ENCODE measurements around the gene DYDC1. TPM values are rescaled to one million over a fixed set of nuclear protein-coding genes. Genes with fewer than 3 reads are reported as not detected.

The DYDC1 gene
- total and polyA plus RNA-seq, 2 of the 13 experiments (the other 11 are each of a cell fraction or from before 2014, with no cell fraction given) = not detected

GRCh38 chr10:80324086-80324485 lies 32.5 kb downstream of the DYDC1 start:
- Histone ChIP-seq H3K79me2 (ENCODE audit: insufficient read depth, low read length) (no peaks in the 10 kb centered on the region), H2AFZ (ENCODE audit: low read length) (no peak overlapping the region), H3K36me3 (replicated peaks in 1 of 2; ENCODE audit: control insufficient read depth in 1 of 2, insufficient read depth in 2 of 2, low read length in 2 of 2) (no peaks in the 10 kb centered on the region), H3K9me3 (ENCODE audit: low read length) (no peaks in the 10 kb centered on the region), H4K20me1 (ENCODE audit: insufficient read depth, low read length) (no peaks in the 10 kb centered on the region), H3K27me3 (ENCODE audit: control insufficient read depth in 1 of 2, insufficient read depth in 2 of 2, low read length in 2 of 2) (no peaks in the 10 kb centered on the region; a peak in 1 of 5 replicates), H3K4me2 (ENCODE audit: low read depth, low read length) (no peak overlapping the region), H3K9ac (ENCODE audit: insufficient read depth, low read depth, low read length) (no peak overlapping the region), H3K27ac (ENCODE audit: extremely low read length, insufficient read depth, low read length) (no peak overlapping the region), H3K4me1 (ENCODE audit: insufficient read depth, low read length) (peaks cover 51% of the 10 kb centered on the region), H3K4me3 (replicated peaks in 1 of 3; ENCODE audit: insufficient read depth in 1 of 3, low read depth in 2 of 3, low read length in 3 of 3) (no peak overlapping the region)
- BruUV-seq (replicated peaks) = no TSS peak
- in situ Hi-C loops (cut with HindIII; ENCODE audit: extremely low pct_ligation_motif_present, low pct_unique_long_range_greater_than_20kb) = no loop called here
- WGBS (ENCODE audit: low lambda C conversion rate) = 33% methylated on average over 1 of the region's 1 CpG
- intact Hi-C loops (cut with micrococcal nuclease; ENCODE audit: unreplicated experiment) = loop anchor here (5.0 kb wide), 1 partner anchor 62 kb away; no protein-coding TSS in a partner anchor
- TF ChIP-seq ZNF20 (CRISPR knock-in tag; IDR thresholded peaks at IDR 0.05) (no peak), FOSL2 (CRISPR knock-in tag; IDR thresholded peaks at IDR 0.05) (peak; percentile 54), ZKSCAN1 (IDR thresholded peaks at IDR 0.05; ENCODE audit: low read length) (0 out of 2 replicates have a peak, but pooled peaks have one; percentile 38)
- DNase-seq (ENCODE audit: low spot score) (no peak), ATAC-seq (no peak), FAIRE-seq (no peak)
- CTCF ChIA-PET (ENCODE audit: low intra/inter-chr PET ratio, low total read pairs) = no interaction called here
- POLR2A ChIA-PET = interaction anchor here (1.1 to 1.3 kb wide), 2 partner anchors 31 to 51 kb away, joined by 3 to 6 read pairs; no protein-coding TSS in a partner anchor

- WGBS (ENCODE audit: low lambda C conversion rate) = 58% methylated on average over 3 of the region's 3 CpGs
- ATAC-seq (no peak), DNase-seq (ENCODE audit: low spot score) (no peak), FAIRE-seq (no peak)
- in situ Hi-C loops (cut with HindIII; ENCODE audit: extremely low pct_ligation_motif_present, low pct_unique_long_range_greater_than_20kb) (no loop called here), intact Hi-C loops (cut with micrococcal nuclease; ENCODE audit: unreplicated experiment) (loop anchor here (5.0 kb wide), 1 partner anchor 61 kb away; no protein-coding TSS in a partner anchor)
- no peak overlapping the region for H2AFZ ChIP-seq (ENCODE audit: low read length)
- H3K9me3 ChIP-seq (ENCODE audit: low read length) = no peaks in the 10 kb centered on the region
- peaks cover 56% of the 10 kb centered on the region for H3K4me1 ChIP-seq (ENCODE audit: insufficient read depth, low read length)
- H3K9ac ChIP-seq (ENCODE audit: insufficient read depth, low read depth, low read length) = no peak overlapping the region
- no peaks in the 10 kb centered on the region for H3K79me2 ChIP-seq (ENCODE audit: insufficient read depth, low read length)
- no peak overlapping the region for H3K4me3 ChIP-seq (replicated peaks in 1 of 3; ENCODE audit: insufficient read depth in 1 of 3, low read depth in 2 of 3, low read length in 3 of 3)
- no peak overlapping the region for H3K27ac ChIP-seq (ENCODE audit: extremely low read length, insufficient read depth, low read length)
- ChIA-PET POLR2A (interaction anchor here (1.1 to 1.3 kb wide), 2 partner anchors 31 to 50 kb away, joined by 3 to 6 read pairs; no protein-coding TSS in a partner anchor), CTCF (ENCODE audit: low intra/inter-chr PET ratio, low total read pairs) (no interaction called here)
- no peak overlapping the region for H3K4me2 ChIP-seq (ENCODE audit: low read depth, low read length)
- no peaks in the 10 kb centered on the region for H3K36me3 ChIP-seq (replicated peaks in 1 of 2; ENCODE audit: control insufficient read depth in 1 of 2, insufficient read depth in 2 of 2, low read length in 2 of 2)
- no TSS peak for BruUV-seq (replicated peaks)
- no peaks in the 10 kb centered on the region; a peak in 1 of 5 replicates for H3K27me3 ChIP-seq (ENCODE audit: control insufficient read depth in 1 of 2, insufficient read depth in 2 of 2, low read length in 2 of 2)
- H4K20me1 ChIP-seq (ENCODE audit: insufficient read depth, low read length) = no peaks in the 10 kb centered on the region
- no peak for TF ChIP-seq ZNF317 (CRISPR knock-in tag; IDR thresholded peaks at IDR 0.05)
- TF ChIP-seq THAP11 (CRISPR knock-in tag; IDR thresholded peaks at IDR 0.05) = no peak
- TF ChIP-seq ZNF75D (CRISPR knock-in tag; IDR thresholded peaks at IDR 0.05; ENCODE audit: borderline replicate concordance) = no peak
- no peak for TF ChIP-seq YEATS2 (CRISPR knock-in tag; IDR thresholded peaks at IDR 0.05; ENCODE audit: borderline replicate concordance)
- no peak for TF ChIP-seq ZNF703 (CRISPR knock-in tag; IDR thresholded peaks at IDR 0.05; ENCODE audit: borderline replicate concordance)
- TF ChIP-seq, protein P1, sequence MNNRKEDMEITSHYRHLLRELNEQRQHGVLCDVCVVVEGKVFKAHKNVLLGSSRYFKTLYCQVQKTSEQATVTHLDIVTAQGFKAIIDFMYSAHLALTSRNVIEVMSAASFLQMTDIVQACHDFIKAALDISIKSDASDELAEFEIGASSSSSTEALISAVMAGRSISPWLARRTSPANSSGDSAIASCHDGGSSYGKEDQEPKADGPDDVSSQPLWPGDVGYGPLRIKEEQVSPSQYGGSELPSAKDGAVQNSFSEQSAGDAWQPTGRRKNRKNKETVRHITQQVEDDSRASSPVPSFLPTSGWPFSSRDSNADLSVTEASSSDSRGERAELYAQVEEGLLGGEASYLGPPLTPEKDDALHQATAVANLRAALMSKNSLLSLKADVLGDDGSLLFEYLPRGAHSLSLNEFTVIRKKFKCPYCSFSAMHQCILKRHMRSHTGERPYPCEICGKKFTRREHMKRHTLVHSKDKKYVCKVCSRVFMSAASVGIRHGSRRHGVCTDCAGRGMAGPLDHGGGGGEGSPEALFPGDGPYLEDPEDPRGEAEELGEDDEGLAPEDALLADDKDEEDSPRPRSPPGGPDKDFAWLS (CRISPR knock-in tag; IDR thresholded peaks at IDR 0.05; ENCODE audit: borderline replicate concordance) = no peak
- no peak for TF ChIP-seq ADNP (CRISPR knock-in tag; IDR thresholded peaks at IDR 0.05)
- TF ChIP-seq KAT7 (CRISPR knock-in tag; IDR thresholded peaks at IDR 0.05; ENCODE audit: borderline replicate concordance) = no peak
- no peak for TF ChIP-seq NAIF1 (CRISPR knock-in tag; IDR thresholded peaks at IDR 0.05; ENCODE audit: borderline replicate concordance)
- no peak for TF ChIP-seq AGO2 (optimal IDR thresholded peaks at IDR 0.05; ENCODE audit: low read depth, low read length)
- no peak for TF ChIP-seq KDM5B (CRISPR knock-in tag; IDR thresholded peaks at IDR 0.05; ENCODE audit: borderline replicate concordance)
- no peak for TF ChIP-seq TBX3 (IDR thresholded peaks at IDR 0.05; ENCODE audit: borderline replicate concordance)
- no peak for TF ChIP-seq RFX3 (CRISPR knock-in tag; IDR thresholded peaks at IDR 0.05)
Observed at GRCh38 chr10:80323311-80323710, 33.2 kb downstream of the DYDC1 start.

Measured in HepG2 (cell line).